ENCODE data around the gene PARD3B.

The PARD3B gene

DNA sequence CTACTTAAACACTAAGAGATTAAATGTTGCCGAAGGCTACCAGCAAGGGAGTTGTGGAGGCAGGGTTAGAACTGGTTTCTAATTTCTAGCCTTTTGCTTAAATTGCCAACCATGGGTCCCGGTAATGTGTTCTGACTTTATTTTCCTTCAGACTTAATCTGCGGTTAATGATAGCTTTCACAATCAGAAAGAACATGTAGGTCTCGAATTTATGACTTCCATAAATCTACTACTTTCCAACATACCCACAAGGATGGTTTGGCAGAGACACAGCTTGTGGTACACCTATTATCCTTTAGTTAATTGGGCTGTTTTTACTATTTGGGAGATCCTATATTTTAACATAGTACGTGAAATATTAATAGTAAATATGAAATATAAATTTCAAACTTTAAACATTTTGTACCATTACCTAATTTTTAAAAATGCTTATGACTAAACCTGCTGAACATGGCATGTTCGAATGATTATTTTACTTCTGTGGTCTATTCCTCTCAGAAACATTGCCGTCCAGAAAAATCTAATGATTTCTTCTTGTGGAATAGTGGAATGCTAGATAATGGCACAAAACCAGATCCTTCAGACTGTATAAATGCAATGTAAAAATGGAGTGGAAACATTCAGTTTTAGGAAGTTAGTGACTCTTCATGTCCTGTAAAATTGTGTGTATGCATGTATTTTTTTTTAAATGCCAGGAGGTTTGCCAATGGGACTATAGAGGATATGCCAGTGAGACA is 41.3 kb downstream of the PARD3B start:
- DNase-seq (ENCODE audit: low read depth), result peak; percentile 25

DNA sequence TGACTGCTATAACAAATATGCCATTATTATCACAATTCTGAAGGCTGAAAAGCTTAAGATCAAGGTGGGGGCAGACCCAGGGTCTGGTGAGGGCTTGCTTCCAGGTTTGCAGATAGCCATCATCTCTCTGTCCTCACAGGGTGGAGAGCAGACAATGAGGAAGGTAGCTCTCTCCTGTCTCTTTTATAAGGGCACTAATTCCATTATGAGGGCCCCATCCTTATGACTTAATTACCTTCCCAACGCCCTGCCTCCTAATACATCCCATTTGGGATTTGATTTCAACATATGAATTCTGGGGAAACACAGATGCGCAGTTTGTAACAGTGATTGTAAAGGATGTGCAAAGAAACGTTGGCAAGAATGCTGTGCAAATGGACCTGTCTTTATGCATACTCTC is 44.8 kb downstream of the PARD3B start:
- DNase-seq (ENCODE audit: low read depth), result no peak

DNA sequence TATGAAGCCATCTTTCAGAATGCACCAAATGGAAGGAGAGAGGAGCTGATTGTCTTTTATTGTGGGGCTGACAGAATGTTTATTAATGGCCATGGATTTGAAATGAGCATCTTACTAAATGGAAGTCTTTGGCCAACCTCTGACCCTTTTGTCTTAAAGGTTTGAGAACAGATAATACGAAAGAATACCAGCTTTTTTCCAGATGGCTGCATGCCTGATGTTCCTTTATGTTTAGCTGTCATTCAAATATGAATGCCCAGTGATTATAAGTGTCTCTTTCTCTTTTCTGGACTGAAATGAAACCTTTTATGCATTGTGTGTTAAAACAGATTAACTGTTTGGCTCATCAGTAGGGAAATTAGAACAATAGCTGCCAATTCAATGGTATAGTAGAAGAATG is 46.0 kb downstream of the PARD3B start:
- no peak for DNase-seq (ENCODE audit: low read depth)

DNA sequence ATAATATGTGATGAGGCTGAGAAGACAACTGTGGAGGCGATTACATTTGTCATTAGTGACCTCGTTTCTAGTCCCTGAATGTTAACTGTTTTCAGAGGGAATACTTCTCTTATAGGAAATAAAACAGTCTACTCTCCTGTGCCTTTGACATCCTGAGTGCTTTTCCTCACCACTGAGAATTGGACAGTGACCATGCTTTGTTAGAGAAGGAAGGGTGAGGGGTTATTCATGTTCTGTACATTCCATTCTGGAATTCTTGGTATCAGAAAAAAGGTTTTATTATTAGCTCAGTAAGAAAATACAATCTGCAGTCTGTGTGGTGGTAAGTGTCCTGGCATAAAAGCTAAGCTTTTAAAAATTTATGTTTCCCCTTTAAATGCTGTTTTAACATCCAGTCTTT is 58.8 kb downstream of the PARD3B start:
- DNase-seq (ENCODE audit: low read depth), result no peak

DNA sequence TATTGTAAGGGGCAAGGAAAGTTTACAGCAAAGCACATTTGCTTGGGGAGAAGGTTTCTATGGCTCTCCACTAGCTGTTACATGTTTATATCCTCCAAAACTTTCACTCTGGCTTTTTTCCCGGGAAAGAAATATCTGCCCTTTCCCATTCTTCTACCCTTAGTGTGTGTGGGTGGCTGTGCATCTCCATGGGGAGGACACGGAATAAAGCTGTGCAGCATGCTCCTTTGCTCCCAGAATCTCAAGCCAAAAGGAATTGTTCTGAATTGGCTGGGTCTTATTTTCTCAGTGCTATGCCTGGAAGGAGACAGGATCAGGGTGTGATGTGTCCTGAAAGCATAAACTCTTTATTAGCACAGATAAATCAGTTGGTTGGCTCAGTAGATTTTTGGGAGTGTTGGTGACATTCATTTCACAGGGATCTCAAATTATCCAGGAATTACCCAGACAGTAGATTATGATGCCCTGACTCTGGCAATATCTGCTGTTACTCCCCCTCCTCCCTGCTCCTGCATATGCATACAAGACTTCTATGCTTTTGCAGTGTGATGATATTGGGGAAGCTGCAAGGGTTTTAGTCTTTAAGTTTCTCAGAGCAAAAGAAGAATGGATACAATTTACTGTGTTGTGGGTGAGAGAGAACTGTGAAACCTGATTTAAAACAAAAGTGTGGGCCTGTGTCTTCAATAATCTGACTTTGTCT is 63.1 kb downstream of the PARD3B start:
- DNase-seq (ENCODE audit: low read depth), result peak; percentile 73

DNA sequence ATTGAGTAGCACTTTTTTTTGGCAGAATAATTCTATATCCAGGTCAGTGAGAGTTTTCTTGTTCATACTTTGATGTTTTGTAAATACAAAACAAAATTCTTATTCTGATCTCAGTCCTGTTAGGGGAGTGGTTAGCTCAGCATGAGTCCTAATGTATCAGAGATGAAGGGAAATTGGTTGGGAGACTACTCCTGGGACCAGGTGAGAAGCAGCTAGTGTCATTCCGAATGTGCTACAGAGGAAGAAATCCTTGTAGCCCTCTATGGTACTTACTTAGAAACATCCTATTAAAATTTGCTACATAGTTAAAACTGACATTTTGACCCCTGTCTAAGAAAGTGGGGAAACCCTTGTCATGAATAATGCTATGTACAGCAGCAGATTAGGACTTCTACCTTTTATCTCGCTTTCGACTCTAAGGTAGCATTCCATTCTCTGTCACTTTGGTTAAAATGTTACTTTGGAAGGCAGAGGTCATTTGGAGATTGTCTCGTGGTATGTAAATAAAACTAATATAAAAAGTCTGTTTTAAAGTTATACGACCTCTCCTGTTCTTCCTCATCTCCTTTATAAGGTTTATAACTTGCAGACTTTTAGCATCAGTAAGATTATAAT is 65.8 kb downstream of the PARD3B start:
- no peak for DNase-seq (ENCODE audit: low read depth)

DNA sequence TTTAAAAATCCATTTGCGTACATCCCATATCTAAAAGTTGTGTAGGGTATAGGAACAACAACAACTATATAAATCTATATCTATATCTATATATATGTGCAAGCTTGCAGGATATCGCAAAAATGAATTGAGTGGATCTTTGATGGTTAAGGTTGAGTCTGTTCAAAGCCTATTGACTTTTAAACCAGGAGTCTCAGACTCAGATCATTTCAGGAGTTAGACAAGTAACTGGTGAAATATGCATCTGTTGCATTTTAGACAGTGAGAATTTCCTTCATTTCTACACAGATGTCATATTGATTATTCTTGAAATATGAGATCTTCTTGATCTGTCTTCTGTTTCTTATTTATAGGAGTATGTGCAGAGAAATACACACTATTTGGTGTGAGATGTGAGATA is 66.5 kb downstream of the PARD3B start:
- no peak for DNase-seq (ENCODE audit: low read depth)

DNA sequence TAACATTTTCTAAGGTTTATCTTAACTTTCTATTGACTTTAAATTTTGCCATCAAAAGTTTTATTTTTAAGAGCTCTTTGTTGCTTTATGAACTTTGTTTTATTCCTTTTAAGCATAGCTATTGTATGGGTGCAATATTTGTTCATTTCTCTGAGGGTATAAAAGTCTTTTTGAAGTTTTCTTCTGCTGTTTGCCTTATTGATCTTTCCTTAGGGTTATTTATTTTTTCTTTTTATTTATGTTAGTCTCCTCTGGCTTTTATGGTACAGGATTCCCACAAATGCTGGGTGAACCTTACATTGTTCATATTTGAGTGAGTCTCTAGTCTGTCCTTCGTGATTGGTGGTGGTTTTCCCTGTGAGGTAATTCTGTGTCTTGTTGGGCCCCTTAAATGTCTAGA is 68.4 kb downstream of the PARD3B start:
- no peak for DNase-seq (ENCODE audit: low read depth)

DNA sequence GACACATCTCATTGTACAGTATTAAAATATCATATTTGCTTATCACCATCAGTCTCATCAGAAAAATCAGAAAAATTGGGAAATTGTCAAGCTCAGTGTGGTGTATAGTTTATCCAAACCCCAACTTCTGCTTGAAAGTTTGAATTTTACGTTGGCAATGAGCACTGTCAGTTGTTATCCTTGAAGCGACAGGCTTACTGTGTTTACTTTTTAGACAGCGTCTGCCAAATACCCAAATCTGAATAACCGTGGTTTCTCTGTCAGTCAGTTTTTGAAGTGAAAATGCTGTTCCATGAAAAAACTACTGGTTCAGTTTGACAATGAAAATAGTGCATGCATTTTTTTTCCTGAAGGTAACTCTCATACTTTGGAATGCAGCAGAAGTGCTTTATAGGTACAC is 70.2 kb downstream of the PARD3B start:
- DNase-seq (ENCODE audit: low read depth), result no peak

DNA sequence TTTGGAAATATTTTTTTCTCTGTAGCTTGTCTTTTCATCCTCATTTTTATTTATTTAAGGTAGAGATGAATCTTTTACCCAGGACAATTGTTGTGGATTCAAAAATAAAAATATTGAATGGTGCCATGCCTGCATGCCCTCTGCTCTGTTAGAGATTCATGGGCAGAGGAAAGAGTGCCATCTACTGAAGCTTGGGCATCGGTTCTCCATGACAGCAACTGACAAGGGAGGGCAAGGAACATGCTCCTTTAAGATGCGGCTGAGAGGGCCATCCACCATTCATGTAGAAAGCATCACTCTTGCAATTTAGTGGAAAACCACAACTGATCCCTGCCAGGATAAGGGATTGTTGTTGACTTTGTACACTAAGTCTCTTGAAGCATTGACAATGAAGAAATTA is 79.9 kb downstream of the PARD3B start:
- peak; percentile 33 for DNase-seq (ENCODE audit: low read depth)

DNA sequence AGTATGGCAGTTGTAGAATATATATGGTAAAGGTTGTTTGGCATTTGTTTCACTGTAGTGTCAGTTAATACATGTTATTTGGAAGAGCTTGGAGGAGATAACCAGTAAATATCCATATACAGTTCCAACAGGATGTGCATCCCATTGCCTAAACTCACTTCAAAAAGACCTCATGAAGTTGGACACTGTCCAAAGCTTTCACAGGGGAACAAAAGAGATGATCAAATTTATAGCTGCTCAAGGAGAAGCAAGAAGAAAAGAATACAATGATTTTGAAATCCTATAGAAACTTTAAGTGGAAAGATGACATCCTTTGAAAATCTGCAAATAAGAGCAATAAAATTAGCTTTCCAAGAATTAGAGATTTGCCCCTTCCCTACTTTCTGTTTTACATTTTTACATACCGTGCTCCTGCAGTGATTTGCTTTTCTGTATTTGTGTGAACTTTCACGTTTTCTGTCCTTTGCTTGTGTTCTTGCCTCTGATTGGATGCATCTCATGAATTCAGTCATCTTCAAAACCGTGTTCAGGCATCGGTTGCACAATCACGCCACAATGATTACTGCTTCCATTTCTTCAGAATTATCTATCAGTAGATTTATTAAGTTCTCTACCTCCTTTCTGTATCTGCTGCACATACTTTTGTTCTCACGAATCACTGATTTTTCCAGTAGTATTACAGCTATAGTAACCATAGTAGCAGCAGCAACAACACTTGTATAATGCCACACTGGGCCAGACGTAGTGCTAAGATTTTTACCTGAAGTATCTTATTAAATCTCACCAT is 83.8 kb downstream of the PARD3B start:
- DNase-seq (ENCODE audit: low read depth), result no peak

DNA sequence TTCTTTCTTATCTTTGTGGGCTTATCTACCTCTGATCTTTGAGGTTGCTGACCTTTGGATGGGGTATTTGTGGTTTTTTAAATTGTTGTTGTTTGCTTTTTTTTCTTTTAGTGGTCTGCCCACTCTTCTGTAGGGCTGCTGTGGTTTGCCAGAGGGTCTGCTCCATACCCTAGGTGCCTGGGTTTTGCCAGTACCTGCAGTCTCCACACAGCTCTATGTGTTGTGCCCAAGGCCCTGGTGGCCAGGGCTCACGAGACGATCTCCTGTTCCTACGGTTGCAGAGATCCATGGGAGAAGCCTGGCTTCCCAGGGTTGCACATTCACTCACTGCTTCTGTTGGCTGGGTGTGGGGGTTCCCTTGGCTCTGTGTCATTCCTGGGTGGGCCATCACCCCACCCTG is 87.1 kb downstream of the PARD3B start:
- no peak for DNase-seq (ENCODE audit: low read depth)

DNA sequence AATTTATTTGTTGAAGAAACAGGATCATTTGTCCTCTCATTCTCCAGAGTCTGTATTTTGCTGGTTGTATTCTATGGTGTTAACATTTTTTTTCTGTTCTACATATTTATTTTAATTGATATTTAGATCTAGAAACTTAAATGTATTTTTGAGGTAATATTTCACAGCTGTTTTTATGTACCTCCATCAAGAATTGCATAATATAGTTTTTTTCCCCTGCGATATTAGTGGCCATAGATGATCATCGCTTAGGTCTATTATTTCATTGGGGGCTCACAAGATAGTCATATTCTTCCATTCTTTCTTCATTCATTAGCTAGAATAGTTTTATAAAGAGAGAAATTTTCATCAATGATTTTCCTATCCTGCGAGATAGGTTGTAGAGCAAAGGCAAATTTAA is 89.3 kb downstream of the PARD3B start:
- no peak for DNase-seq (ENCODE audit: low read depth)

DNA sequence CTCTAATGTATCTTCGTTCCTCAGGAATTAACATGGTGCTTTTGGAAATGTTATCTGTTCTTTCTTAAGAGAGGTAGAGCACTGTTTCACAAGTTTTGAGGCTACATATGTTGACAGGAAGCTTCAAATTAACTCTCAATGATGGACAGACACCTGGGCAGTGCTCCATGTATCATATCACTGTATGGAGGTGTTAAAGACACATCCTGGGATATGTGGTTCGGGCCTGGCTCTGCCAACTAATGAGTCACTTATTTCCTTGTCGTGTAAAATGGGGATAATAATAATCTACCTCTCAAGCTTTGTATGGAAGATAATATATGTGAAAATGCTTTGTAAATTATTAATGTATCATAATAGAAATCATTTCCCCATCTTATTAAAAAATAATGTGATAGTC is 90.2 kb downstream of the PARD3B start:
- DNase-seq (ENCODE audit: low read depth), result no peak

DNA sequence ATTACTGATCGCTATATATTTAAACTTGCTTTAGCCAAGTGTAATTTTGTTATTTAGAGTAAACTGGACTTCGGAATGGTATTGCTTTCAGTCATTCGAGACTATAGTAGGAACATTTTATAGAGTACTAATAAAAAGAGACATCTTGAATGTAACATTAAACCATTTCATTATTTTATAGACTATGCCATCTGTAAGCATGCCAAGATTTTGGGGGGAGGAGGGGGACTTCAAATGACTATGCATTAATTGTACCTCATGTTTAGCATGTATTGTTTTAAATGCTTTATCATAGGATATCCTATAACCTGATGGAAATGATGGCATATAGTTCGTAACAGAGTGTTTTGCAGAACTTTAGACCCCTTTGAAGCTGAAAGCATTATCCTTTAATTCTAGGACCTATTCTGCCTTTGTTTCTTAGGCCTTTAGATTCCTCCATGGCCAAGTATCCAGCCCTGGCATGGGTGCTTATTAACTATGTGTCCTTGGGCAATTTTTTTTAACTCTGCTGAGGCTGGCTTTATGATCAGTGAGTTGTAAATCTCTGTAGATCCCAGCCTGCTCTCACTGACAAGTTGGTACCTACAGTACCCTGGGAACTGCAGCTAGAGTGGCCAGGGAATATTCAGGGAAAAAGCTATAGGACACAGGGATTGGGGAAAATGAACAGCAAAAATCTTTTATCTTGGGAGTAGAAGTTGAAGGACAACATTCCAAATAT is 93.4 kb downstream of the PARD3B start:
- no peak for DNase-seq (ENCODE audit: low read depth)

DNA sequence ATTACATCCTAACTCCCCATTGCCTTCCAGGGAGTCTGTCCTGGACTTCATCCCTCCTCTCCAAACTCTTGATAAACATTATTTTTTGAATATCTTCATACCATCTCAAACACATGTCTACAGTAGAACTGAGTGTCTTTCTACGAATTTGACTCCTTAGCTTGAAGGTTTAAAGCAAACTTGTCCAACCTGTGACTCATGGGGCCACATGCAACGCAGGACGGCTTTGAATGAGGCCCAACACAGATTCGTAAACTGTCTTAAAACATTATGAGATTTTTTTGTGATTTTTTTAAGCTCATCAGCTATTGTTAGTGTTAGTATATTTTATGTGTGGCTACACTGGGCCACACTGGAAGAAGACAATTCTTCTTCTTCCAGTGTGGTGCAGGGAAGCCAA is 98.1 kb downstream of the PARD3B start:
- peak; percentile 13 for DNase-seq (ENCODE audit: low read depth)

DNA sequence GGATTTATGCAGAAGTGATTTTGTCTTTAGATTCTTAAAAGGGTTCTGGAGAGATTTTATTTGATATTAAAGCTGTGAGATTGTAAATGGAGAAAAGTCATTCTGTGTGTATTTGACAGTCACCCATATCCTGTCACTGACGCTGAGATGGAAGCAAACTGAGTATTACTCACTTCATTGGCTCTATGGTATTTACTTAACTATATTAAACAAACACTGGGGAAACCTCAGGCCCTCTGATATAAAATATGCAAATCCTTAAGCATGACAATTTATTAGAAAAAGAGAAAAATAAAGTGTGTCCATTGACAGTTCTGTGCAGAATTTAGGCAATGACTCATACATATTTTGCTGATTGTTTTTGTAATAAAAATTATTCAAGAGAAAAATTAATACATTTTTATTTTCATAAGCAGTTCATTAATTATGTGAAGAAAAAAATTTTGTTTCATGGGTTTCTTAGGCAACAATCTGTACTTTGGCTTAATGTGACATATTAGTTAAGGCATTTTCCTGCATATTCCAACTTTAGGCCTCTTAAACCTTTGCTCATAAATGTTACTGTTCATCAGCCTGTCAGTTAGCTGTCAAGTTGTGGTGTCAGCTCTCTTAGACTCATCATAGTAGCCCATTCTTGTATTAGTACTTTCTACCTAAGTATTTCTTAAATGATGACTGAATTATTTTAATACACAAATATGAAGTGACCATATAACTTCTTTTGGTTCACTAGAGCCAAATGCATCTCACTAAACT is 99.9 kb downstream of the PARD3B start:
- no peak for DNase-seq (ENCODE audit: low read depth)

DNA sequence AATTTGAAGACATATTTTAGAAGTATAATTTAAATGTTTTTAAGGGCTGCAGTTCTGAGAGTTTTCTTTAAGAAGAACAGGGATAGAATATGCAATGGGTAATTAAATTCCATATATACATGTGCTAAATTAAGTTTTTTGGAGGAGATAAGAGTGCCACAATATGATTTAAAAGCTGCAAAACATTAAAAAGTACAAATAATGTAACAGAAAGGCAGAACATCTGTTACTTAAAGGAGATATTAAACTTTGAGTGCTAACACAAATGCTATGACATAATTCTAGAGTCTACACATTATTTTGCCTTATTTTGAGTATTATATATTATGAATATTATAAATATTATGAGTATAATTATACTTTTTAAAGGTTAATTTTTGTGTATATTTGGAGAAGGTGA is 102.4 kb downstream of the PARD3B start:
- DNase-seq (ENCODE audit: low read depth), result no peak

DNA sequence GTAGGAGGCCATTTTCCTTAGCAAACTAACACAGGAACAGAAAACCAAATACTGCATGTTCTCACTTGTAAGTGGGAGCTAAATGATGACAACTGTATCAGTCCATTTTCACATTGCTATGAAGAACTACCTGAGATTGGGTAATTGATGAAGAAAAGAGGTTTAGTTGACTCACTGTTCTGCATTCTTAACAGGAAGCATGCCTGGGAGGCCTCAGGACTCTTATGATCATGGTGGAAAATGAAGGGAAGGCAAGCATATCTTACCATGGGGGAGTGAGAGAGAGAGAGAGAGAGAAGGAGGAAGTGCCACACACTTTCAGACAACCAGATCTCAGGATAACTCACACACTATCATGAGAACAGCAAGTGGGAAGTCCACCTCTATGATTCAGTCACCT is 105.3 kb downstream of the PARD3B start:
- no peak for DNase-seq (ENCODE audit: low read depth)

DNA sequence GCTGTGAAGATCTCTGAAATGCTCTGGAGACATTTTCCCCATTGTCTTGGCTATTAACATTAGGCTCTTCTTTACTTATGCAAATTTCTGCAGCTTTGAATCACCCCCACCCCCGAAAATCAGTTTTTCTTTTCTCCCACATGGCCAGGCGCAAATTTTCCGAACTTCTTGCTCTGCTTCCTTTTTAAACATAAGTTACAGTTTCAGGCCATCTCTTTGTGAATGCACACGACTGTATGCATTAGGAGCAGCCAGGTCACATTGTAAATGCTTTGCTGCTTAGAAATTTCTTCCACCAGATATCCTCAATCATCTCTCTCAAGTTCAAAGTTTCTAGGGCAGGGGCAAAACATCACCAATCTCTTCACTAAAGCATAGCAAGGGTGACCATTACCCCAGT is 106.8 kb downstream of the PARD3B start:
- no peak for DNase-seq (ENCODE audit: low read depth)

DNA sequence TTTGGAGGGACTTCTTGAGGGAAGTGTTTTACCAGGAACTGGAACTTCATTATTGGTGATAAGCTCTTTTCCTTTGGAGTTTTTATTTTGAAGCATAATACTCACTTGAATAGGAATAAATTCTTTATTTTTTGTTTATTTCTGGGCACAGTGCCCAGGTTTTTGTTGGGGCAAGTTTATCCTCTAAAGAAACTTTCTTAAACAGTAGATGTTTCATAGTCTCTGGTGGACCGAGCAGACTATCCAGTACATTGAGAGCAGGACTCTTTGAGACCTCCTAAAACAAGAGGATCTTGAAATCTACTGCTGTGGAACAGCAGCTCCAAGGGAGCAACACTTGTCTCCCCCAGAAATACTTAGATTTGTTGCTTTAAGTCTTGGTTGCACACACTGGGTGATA is 109.4 kb downstream of the PARD3B start:
- DNase-seq (ENCODE audit: low read depth), result no peak
